ENCODE results near the gene TANGO6. TPM values are rescaled to one million over a fixed set of nuclear protein-coding genes. Genes with fewer than 3 reads are reported as not detected.

TANGO6 gene
- total RNA-seq, 1 experiment from 2014 or later = 18.2 TPM

GRCh38 chr16:68985268-68985667 is 141.9 kb downstream of the TANGO6 start:
- intact Hi-C loops (cut with micrococcal nuclease; ENCODE audit: unreplicated experiment) = no loop called here
- BruUV-seq (replicated peaks) = no TSS peak
- no peaks in the 10 kb centered on the region for H3K27me3 ChIP-seq (replicated peaks; ENCODE audit: control insufficient read depth, insufficient read depth, low read length)
- H3K9me3 Mint-ChIP-seq (ENCODE audit: unreplicated experiment) = no peaks in the 10 kb centered on the region
- no peak for DNase-seq
- no peaks in the 10 kb centered on the region for H3K27me3 Mint-ChIP-seq (ENCODE audit: insufficient read depth, unreplicated experiment)
- no peak overlapping the region for H3K4me3 Mint-ChIP-seq (ENCODE audit: unreplicated experiment)
- no peaks in the 10 kb centered on the region for H3K9me3 ChIP-seq
- H3K4me1 Mint-ChIP-seq (ENCODE audit: low read depth, unreplicated experiment) = peaks cover 16% of the 10 kb centered on the region
- no peaks in the 10 kb centered on the region for H3K4me1 ChIP-seq
- POLR2A ChIA-PET = no interaction called here
- no peaks in the 10 kb centered on the region for H3K36me3 Mint-ChIP-seq (ENCODE audit: insufficient read depth, unreplicated experiment)
- no peak overlapping the region for H3K27ac Mint-ChIP-seq (ENCODE audit: unreplicated experiment)
- no peaks in the 10 kb centered on the region for H3K36me3 ChIP-seq (ENCODE audit: control insufficient read depth, insufficient read depth, low read length)
- CTCF ChIA-PET = no interaction called here
- H3K4me3 ChIP-seq (ENCODE audit: low read depth, low read length) = no peak overlapping the region
- TF ChIP-seq CTCF (IDR thresholded peaks at IDR 0.05; ENCODE audit: insufficient read depth in 1 of 2, low read depth in 1 of 2, low read length in 1 of 2, severe bottlenecking in 1 of 2, unreplicated experiment in 1 of 2) = no peak

- POLR2A ChIA-PET = no interaction called here
- H3K27me3 ChIP-seq (replicated peaks; ENCODE audit: control insufficient read depth, insufficient read depth, low read length) = no peaks in the 10 kb centered on the region
- no peaks in the 10 kb centered on the region for H3K4me1 ChIP-seq
- CTCF ChIA-PET = no interaction called here
- H3K9me3 ChIP-seq = no peaks in the 10 kb centered on the region
- DNase-seq = no peak
- H3K36me3 ChIP-seq (ENCODE audit: control insufficient read depth, insufficient read depth, low read length) = no peaks in the 10 kb centered on the region
- Mint-ChIP-seq H3K27me3 (ENCODE audit: insufficient read depth, unreplicated experiment) (no peaks in the 10 kb centered on the region), H3K4me1 (ENCODE audit: low read depth, unreplicated experiment) (peaks cover 16% of the 10 kb centered on the region), H3K27ac (ENCODE audit: unreplicated experiment) (no peak overlapping the region), H3K9me3 (ENCODE audit: unreplicated experiment) (no peaks in the 10 kb centered on the region), H3K4me3 (ENCODE audit: unreplicated experiment) (no peak overlapping the region), H3K36me3 (ENCODE audit: insufficient read depth, unreplicated experiment) (no peaks in the 10 kb centered on the region)
- intact Hi-C loops (cut with micrococcal nuclease; ENCODE audit: unreplicated experiment) = no loop called here
- TF ChIP-seq CTCF (IDR thresholded peaks at IDR 0.05; ENCODE audit: insufficient read depth in 1 of 2, low read depth in 1 of 2, low read length in 1 of 2, severe bottlenecking in 1 of 2, unreplicated experiment in 1 of 2) = no peak
- no peak overlapping the region for H3K4me3 ChIP-seq (ENCODE audit: low read depth, low read length)
- no TSS peak for BruUV-seq (replicated peaks)
Observed at GRCh38 chr16:68985855-68986254, 142.5 kb downstream of the TANGO6 start.

GRCh38 chr16:68987734-68988457 is 144.6 kb downstream of the TANGO6 start:
- H3K36me3 ChIP-seq (ENCODE audit: control insufficient read depth, insufficient read depth, low read length) = no peaks in the 10 kb centered on the region
- Mint-ChIP-seq H3K27me3 (ENCODE audit: insufficient read depth, unreplicated experiment) (no peaks in the 10 kb centered on the region), H3K27ac (ENCODE audit: unreplicated experiment) (peak overlapping the region; percentile 17), H3K9me3 (ENCODE audit: unreplicated experiment) (no peaks in the 10 kb centered on the region), H3K4me1 (ENCODE audit: low read depth, unreplicated experiment) (peaks cover 23% of the 10 kb centered on the region), H3K4me3 (ENCODE audit: unreplicated experiment) (no peak overlapping the region), H3K36me3 (ENCODE audit: insufficient read depth, unreplicated experiment) (no peaks in the 10 kb centered on the region)
- no peaks in the 10 kb centered on the region for H3K9me3 ChIP-seq
- H3K4me1 ChIP-seq = peaks cover 16% of the 10 kb centered on the region
- intact Hi-C loops (cut with micrococcal nuclease; ENCODE audit: unreplicated experiment) = no loop called here
- TF ChIP-seq CTCF (IDR thresholded peaks at IDR 0.05; ENCODE audit: insufficient read depth in 1 of 2, low read depth in 1 of 2, low read length in 1 of 2, severe bottlenecking in 1 of 2, unreplicated experiment in 1 of 2) = no peak
- no TSS peak for BruUV-seq (replicated peaks)
- no peak for DNase-seq
- CTCF ChIA-PET = interaction anchor here (0.6 to 1.3 kb wide), 3 partner anchors 42 to 140 kb away, joined by 3 to 4 read pairs (median 3); partner anchors contain the start of gene HAS3
- no peak overlapping the region for H3K4me3 ChIP-seq (ENCODE audit: low read depth, low read length)
- no peaks in the 10 kb centered on the region for H3K27me3 ChIP-seq (replicated peaks; ENCODE audit: control insufficient read depth, insufficient read depth, low read length)
- POLR2A ChIA-PET = no interaction called here
